NCI-H345 treated with DMSO at 0.1 percent for 48 hours (cell line): Measurements from ENCODE around the gene DNAJA4.
A peak's percentile ranks its signal among the peaks of the same experiment; 100 is the strongest.

Experiments
- DNase-seq: peaks from one replicate; lab custom pipeline; 2025; ENCODE audit not compliant: unreplicated experiment; lab: John Stamatoyannopoulos, UW

Gene DNAJA4

GRCh38 chr15:78276064-78276943 is 11.9 kb downstream of the DNAJA4 start:
- DNase-seq: no peak

DNA sequence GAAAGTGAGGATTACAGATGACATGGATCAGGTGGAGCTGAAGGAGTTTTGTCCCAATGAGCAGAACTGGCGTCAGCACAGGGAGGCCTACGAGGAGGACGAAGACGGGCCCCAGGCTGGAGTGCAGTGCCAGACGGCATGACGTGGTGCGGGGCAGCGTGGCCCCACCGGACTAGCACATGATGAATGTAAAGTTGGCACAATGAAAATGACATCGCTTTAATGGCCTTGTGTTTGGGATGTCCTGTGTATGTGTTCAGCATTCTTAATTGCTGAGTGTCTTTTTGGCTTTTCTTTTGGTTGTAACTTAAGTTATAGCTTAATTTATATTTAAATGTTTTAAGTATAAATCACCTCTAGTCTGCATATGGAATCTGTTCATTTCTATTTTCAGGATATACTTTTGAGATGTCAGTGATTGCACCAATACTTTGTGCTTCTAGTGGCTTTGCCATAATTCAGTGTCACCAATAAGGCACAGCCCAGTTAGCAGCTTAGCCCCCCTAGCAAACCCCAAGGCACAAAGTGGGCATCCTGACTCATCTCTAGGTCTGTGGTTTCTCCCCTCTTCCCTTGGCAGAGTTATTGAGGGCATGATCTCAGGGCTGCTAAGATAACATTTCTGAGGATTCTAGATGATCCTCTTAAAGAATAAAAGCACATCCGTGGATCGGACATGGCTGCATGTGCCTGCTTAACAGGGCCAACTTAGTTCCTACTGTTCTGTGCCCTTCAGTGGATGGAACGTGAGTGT is 16.1 kb downstream of the DNAJA4 start:
- no peak for DNase-seq

GRCh38 chr15:78282324-78282723 is 18.0 kb downstream of the DNAJA4 start:
- no peak for DNase-seq

DNA sequence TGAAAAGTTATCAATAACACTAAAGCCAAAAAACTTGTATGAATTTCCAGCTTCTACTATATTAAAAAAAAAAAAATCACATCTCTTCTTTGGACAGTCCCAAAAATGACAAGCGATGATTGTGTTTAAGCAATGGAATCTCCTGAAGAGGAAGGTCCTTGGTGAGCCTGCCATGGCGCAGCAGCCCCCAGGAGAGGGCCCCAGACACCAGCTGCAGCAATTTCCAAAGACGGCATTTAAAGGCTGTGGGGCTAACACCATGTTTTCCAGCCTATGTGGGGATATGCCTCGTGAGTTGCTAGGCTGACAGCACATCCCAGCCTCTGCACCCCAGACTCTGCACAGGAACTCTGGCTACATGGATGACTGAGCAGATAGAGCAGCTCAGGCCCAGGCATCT is 20.4 kb downstream of the DNAJA4 start:
- DNase-seq: no peak

GRCh38 chr15:78290222-78290621 is 25.9 kb downstream of the DNAJA4 start:
- no peak for DNase-seq

- DNase-seq: no peak
Observed at GRCh38 chr15:78291052-78291451, 26.7 kb downstream of the DNAJA4 start.

- no peak for DNase-seq
Observed at GRCh38 chr15:78291698-78292097, 27.3 kb downstream of the DNAJA4 start.

DNA sequence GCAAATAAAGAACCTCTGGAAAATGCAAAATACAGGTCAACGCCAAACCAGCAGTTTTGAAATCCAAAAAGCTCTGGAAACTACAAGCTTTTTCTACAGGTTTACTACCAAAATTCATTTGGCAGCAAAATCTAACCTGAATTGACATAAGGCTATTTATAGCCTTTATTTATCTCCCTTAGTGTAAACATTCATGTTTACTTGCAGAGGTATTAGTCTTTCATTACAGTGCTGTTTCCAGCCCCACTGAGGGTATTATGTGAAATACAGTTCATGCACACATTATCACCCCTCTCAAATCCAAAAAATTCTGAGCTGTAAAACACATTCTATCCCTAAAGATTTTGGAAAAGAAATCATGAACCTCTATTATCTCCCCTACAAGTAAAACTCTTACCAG is 27.9 kb downstream of the DNAJA4 start:
- no peak for DNase-seq

GRCh38 chr15:78299101-78299930 is 35.0 kb downstream of the DNAJA4 start, which contains the start of gene SKIC8:
TSS of gene SKIC8 (minus strand) at chr15:78299609. CDS start at chr15:78295686, 3,923 bp downstream.
- peak; percentile 88 for DNase-seq

DNA sequence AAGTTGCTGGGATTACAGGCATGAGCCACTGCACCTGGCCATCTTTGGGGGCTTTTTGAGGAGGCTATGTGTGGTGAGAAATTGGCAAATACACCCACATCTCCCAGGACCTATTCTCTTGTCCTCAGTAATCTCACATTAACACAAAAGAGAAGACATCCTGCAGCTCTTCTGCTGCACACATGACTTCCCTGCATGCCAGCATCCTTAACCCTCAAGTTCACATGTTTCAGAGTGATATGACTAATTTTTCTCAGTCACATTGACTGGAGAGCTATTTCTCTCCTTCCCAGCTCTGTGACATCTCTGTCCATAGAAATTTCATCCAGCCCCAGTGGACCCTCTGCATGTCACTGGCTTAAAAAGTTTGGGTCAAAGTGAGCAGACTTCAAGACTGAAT is 37.0 kb downstream of the DNAJA4 start:
- no peak for DNase-seq

DNA sequence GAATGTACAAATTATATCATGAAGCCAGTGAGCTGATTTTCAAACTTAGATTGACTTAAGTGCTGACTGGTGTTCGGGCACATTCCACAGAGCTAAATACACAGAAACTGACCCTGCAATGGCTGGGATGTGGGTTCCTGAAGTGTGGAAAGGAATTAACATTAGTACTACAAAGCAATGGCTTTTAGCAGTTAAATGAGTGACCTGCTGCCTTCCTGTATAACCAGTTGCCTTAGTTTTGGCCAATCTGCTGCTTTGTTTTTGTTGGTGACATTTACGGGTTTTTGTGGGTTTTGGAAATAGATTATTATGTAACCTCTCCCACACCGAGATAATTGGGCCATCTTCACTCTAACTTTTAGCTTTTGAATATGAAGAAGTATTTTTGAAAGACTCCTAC is 37.5 kb downstream of the DNAJA4 start:
- DNase-seq: no peak

- DNase-seq: no peak
Observed at GRCh38 chr15:78302579-78303312, 38.4 kb downstream of the DNAJA4 start.

GRCh38 chr15:78304216-78305066 is 40.1 kb downstream of the DNAJA4 start:
- DNase-seq: no peak

GRCh38 chr15:78306176-78306774 is 41.9 kb downstream of the DNAJA4 start:
- no peak for DNase-seq

GRCh38 chr15:78307976-78308375 is 43.6 kb downstream of the DNAJA4 start:
- no peak for DNase-seq

GRCh38 chr15:78308422-78309032 is 44.2 kb downstream of the DNAJA4 start:
- DNase-seq: peak; percentile 49

GRCh38 chr15:78311292-78311691 is 46.9 kb downstream of the DNAJA4 start:
- no peak for DNase-seq

GRCh38 chr15:78312536-78312935 is 48.2 kb downstream of the DNAJA4 start:
- no peak for DNase-seq

- no peak for DNase-seq
Observed at GRCh38 chr15:78312957-78313356, 48.6 kb downstream of the DNAJA4 start.
